Measurements from ENCODE around the gene PIP4P1.

GRCh38 chr14:20427231-20428009 lies 33.8 kb downstream of the PIP4P1 start:
- TF ChIP-seq PATZ1 (CRISPR knock-in tag; IDR thresholded peaks at IDR 0.05; ENCODE audit: borderline replicate concordance) (no peak), TOX (CRISPR knock-in tag; IDR thresholded peaks at IDR 0.05; ENCODE audit: borderline replicate concordance) (no peak), POU6F1 (CRISPR knock-in tag; IDR thresholded peaks at IDR 0.05; ENCODE audit: borderline replicate concordance, low read depth) (no peak), ZFP30 (CRISPR knock-in tag; IDR thresholded peaks at IDR 0.05) (no peak), CSDC2 (CRISPR knock-in tag; IDR thresholded peaks at IDR 0.05) (no peak), PPARA (CRISPR knock-in tag; IDR thresholded peaks at IDR 0.05; ENCODE audit: borderline replicate concordance) (no peak), CREB5 (CRISPR knock-in tag; IDR thresholded peaks at IDR 0.05; ENCODE audit: low read depth) (no peak), ZFP3 (CRISPR knock-in tag; IDR thresholded peaks at IDR 0.05) (no peak), ISL1 (CRISPR knock-in tag; IDR thresholded peaks at IDR 0.05) (no peak), ZNF70 (CRISPR knock-in tag; IDR thresholded peaks at IDR 0.05) (no peak), GLIS3 (CRISPR knock-in tag; IDR thresholded peaks at IDR 0.05) (no peak)

Data from SK-N-SH treated with all-trans-retinoic acid at 6 μM for 48 hours (cell line).